CD4-positive, alpha-beta T cell treated with Interferon alpha-2 for 1 hour (primary cell): ENCODE measurements around the gene DOCK11.
A peak's percentile ranks its signal among the peaks of the same experiment; 100 is the strongest.

ENCODE experiments used
- DNase-seq, 2 donors: peaks; one replicate each; pipeline ENCODE4 v3.0.0-alpha.2; 2020 to 2022

DOCK11 gene

GRCh38 chrX:118534716-118535493, 39.3 kb downstream of the DOCK11 start:
- DNase-seq = no peak

GRCh38 chrX:118536204-118536603, 40.6 kb downstream of the DOCK11 start:
- no peak for DNase-seq

GRCh38 chrX:118536687-118537461, 41.3 kb downstream of the DOCK11 start:
- peak; percentile 41 to 70 for DNase-seq

DNA sequence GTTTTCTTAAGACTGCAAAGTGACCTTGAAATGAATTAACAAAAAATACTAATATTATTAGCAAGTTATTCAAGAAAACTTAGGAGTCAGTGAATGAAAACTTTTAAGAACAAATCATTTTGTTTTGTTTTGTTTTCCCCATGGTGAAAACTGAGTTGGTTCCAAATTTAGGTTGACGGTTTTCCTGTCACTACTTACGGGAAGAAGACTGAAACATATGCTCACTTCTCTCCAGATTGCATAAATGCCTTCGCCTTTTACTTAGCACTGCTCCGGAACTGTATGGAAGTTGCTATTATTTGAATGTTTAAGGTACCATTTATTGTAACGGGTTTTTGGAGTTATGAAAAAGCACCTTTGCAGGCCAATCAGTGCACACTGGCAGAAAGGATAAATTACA, 42.8 kb downstream of the DOCK11 start:
- DNase-seq = no peak

DNA sequence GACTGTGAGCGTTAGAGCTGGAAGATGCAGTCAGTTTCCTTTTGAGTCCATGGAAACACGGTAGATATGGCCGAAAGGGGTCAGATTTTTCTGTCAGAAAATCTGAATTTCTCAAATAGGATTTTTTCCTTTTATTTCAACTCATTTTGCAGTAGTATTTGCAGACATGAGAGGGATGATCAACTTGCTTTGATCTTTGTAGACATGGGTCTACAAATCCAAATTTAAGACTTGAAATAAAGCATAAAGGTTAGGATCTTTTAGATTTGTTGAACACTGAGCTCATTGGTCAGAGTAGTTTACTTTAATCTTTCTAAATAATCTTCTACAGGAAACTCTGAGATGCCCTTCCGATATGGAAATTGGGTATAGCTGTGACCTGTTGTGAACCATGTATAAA, 44.7 kb downstream of the DOCK11 start:
- DNase-seq = no peak

DNA sequence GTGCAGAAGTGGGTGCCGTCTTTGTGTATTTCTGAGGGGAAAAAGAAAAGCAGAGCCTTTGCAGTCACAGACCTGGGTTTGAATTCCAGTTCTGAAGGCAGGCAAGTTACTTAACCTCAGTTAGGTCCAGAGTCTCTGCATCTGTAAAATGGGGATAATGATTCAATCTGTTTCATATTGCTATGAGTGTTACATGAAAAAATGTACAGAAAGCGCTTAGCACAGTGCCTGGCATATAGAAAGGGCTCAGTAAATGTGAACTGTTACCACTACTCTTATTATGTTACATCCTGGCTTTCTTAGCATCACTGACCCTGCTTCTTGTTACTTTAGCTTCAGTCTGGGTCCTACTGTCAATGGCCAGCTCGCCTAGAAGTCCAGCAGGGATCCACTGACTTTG, 45.9 kb downstream of the DOCK11 start:
- no peak for DNase-seq

DNA sequence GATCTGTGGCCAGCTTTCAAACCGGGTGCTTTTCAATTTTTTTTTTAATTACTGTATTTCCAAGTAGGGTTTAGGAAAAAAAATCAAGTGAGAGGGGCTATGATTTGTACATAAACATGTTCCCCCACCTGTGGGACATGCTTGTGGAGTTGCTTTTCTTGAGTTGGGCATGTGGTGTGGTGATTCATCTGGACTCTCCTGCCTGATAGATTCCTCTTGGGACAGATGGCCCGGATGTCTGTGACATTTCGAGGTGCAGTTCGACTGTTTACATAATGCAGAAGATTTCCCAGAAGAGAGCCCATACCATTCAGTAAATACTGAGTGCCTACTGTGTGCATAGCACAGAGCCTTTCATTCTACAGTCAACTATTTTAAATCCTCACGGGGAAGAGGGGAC, 49.9 kb downstream of the DOCK11 start:
- no peak for DNase-seq

GRCh38 chrX:118548841-118549240, 53.2 kb downstream of the DOCK11 start:
- DNase-seq = no peak

DNA sequence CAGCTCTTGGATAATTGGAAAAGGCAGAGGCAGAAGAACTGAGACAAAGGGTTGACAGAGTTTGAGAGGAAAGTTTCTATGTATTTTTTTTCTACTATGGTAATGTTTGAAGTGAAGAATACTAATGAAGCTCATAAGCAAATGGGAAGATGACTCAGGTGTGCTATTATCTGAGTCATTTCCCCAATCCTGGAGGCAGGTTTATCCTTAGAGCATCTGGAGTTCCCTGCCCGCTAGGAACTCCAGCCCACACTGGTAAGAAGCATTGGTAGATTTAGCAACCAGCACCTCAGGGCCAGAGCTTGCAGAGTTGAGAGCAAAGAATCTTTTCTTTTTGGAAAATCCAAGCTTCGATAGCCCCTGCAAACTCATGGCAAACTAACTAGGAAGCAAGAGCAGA, 55.2 kb downstream of the DOCK11 start:
- no peak for DNase-seq

- DNase-seq = no peak
Observed at GRCh38 chrX:118551426-118551825, 55.8 kb downstream of the DOCK11 start.

- DNase-seq = peak in 1 of 2 donors; percentile 25
Observed at GRCh38 chrX:118552121-118552900, 56.7 kb downstream of the DOCK11 start.

GRCh38 chrX:118553042-118553710, 57.6 kb downstream of the DOCK11 start:
- no peak for DNase-seq

DNA sequence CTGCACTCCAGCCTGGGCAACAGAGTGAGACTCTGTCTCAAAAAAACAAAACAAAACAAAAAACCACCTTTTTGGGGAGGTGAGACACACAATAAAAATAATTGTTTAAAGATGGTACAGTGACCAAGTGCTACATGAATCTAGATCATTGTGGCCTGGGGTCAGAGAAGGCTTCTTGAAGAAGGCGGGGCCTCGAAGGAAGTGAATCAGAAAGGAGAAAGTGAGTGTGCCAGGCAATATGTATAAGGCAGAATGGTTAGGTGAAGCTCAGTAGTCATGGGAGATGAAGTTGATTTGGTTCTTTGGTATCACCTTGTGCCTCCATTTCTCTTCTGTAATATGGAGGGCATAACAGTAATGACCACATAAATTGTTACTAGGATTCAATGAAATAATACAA, 58.9 kb downstream of the DOCK11 start:
- DNase-seq = no peak

DNA sequence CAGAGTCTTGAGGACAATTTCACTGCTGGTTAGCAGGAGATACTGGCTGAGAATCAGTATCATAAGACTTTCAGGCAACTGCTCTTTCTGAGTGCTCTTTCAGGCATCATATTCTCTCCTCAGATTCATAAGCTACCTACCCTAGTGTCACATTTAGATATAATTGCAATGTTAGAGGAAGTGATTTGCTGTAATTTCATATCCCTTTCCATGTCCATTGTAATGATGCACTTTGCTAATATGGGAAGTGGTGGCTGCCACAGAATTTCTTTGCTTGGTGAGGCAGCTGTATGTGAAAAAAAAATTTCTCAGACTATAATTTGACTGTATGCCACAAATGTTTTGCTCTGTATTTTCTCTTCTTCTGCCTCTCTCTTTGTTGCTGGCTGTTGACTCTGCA, 63.3 kb downstream of the DOCK11 start:
- DNase-seq = no peak

DNA sequence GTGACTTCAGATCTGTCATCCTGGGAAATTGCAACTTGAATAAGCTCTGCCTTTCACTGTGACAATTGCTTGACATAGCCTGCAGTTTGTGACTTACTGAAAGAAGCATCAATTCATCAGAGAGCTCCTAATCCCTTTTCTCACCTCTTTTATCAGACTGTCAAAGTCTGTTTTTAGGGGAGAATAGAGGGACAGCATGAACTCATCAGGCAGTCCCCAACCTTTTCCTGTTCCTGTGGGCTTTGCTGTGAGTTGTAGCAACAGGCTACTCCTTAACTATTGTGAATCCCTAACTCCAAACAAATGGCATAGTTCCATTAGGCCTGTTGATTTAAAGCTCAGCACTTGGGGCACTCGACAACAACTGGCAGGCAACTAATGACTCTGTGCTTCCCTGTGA, 64.9 kb downstream of the DOCK11 start:
- no peak for DNase-seq

DNA sequence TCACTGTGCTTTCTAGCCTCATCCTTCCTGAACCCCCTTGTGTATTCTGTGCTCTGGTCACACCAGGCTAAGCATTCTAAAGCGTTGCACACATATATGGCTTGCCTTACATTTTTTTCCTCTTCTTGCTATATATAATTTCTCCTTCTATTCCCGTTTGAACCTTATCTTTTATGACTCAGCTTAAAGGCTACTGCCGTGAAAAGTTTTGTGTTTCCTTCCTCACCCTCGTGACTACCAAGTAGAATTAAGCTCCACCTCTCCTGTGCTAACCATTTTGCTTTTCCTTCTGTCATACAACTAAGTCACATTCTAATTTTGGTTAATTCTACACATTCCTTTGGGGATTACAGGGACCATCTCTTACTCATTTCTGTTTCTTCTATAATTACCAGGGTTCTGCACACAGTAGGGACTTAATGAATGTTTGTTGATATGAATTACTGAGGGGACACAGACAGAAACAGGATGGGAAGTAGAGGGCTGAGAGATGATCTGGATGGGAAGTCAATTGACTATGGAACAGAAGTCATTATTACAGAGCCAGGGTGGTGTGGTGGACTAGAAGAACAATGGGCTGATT, 67.1 kb downstream of the DOCK11 start:
- no peak for DNase-seq

GRCh38 chrX:118564498-118564897, 68.9 kb downstream of the DOCK11 start:
- no peak for DNase-seq

DNA sequence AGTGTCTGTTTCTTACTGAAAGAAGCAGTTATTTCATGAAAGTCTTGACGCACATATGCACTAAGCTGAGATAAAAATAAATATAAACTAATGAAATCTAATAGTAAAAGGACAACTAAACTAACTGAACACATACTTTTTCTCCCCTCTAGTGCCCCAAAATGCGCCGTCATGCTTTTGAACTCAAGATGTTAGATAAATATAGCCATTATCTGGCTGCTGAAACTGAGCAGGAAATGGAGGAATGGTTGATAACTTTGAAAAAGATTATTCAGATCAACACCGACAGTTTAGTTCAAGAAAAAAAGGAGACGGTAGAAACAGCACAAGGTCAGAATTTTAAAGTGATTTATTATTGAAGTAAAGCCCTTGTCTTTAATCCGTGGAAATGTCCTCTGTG, 70.2 kb downstream of the DOCK11 start:
- DNase-seq = no peak

DNA sequence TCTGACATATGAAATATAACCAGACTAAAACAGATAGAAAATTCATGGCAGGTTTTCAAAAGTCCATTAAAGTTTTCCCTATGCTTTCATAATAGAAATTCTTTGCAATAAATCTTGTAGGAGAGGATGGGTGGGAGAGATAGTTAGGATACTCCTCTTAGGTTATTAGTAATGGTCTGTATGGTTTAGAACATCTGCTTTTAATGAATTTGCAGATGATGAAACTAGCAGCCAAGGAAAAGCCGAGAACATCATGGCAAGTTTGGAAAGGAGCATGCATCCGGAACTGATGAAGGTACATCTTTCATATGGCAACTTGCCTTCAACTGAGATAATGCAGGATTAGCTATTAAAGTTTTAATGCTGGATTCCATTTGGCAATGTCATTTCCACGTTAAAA, 70.7 kb downstream of the DOCK11 start:
- no peak for DNase-seq

- DNase-seq = no peak
Observed at GRCh38 chrX:118569676-118570075, 74.1 kb downstream of the DOCK11 start.

- DNase-seq = no peak
Observed at GRCh38 chrX:118570209-118570608, 74.6 kb downstream of the DOCK11 start.

- DNase-seq = no peak
Observed at GRCh38 chrX:118571836-118572235, 76.2 kb downstream of the DOCK11 start.

DNA sequence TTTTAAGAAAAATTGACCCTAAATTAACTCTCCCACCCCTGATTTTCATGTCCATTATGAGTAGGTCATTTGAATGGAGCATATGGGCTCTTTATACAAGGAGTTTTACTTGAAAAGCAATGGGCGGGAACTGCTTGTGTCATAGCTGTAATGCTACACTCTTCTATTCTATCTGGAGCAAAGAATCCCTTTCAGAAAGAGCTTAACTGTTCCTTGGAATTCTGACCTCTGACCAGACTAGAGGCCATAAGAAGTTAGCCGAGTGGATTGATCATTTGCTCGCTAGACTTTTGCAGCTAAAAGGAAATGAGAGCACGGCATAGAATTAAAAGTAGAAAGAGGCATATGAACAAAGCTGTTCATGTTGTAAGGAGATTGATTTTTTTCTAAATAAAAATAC, 79.1 kb downstream of the DOCK11 start:
- no peak for DNase-seq
